ENCODE data around the gene FADS3. TPM values are rescaled to one million over a fixed set of nuclear protein-coding genes. Genes with fewer than 3 reads are reported as not detected.

Gene FADS3
- total and polyA plus RNA-seq, 2 donors from 2014 or later: 20.5 to 58.2 TPM

DNA sequence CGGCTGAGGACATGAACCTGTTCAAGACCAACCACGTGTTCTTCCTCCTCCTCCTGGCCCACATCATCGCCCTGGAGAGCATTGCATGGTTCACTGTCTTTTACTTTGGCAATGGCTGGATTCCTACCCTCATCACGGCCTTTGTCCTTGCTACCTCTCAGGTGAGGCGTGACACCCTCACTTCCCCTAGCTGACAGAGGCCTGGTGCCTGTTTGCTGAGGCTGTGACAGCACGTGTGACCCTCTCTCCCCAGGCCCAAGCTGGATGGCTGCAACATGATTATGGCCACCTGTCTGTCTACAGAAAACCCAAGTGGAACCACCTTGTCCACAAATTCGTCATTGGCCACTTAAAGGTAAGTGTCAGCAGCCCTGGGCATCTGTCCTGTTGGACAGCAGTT, 51.0 kb downstream of the FADS3 start:
- no peak for FAIRE-seq
- peak in 1 of 5 donors; percentile 34 for DNase-seq
- Histone ChIP-seq H3K4me3 (ENCODE audit: low read length in 3 of 3) (no peak overlapping the region), H3K9ac (ENCODE audit: low read length in 3 of 3) (no peak overlapping the region), H3K36me3 (ENCODE audit: control insufficient read depth in 2 of 3, insufficient read depth in 3 of 3, low read length in 3 of 3) (peaks cover 0 to 13% (median 6%) of the 10 kb centered on the region in 3 donors), H3K4me1 (ENCODE audit: control insufficient read depth in 2 of 3, insufficient read depth in 2 of 3, low read depth in 1 of 3, low read length in 3 of 3) (peaks cover 0 to 3% (median 0%) of the 10 kb centered on the region in 3 donors), H3K27me3 (ENCODE audit: control insufficient read depth, insufficient read depth, low read length) (no peaks in the 10 kb centered on the region), H3K9me3 (ENCODE audit: control insufficient read depth in 2 of 3, insufficient read depth in 1 of 3, low read length in 3 of 3) (no peaks in the 10 kb centered on the region), H3K27ac (ENCODE audit: low read depth in 2 of 2, low read length in 2 of 2) (no peak overlapping the region)
- TF ChIP-seq, protein P1, sequence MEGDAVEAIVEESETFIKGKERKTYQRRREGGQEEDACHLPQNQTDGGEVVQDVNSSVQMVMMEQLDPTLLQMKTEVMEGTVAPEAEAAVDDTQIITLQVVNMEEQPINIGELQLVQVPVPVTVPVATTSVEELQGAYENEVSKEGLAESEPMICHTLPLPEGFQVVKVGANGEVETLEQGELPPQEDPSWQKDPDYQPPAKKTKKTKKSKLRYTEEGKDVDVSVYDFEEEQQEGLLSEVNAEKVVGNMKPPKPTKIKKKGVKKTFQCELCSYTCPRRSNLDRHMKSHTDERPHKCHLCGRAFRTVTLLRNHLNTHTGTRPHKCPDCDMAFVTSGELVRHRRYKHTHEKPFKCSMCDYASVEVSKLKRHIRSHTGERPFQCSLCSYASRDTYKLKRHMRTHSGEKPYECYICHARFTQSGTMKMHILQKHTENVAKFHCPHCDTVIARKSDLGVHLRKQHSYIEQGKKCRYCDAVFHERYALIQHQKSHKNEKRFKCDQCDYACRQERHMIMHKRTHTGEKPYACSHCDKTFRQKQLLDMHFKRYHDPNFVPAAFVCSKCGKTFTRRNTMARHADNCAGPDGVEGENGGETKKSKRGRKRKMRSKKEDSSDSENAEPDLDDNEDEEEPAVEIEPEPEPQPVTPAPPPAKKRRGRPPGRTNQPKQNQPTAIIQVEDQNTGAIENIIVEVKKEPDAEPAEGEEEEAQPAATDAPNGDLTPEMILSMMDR (IDR thresholded peaks at IDR 0.05; ENCODE audit: borderline replicate concordance, extremely low read depth, insufficient read depth): no peak
- intact Hi-C loops (cut with DNase I): no loop called here

DNA sequence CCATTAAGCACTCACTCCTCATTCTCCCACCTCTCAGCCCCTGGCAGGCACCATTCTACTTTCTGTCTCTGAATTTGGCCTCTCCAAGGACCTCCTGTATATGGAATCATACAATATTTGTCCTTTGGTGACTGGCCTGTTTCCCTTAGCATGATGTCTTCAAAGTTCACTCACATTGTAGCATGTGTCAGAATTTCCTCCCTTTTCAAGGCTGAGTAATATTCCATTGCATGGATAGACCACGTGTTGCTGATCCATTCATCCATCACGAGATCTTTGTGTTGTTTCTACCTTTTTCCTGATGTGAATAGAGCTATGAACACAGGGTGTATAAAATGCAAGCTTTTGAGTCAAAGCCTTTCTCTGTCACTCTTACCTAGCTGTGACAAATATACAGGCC, 51.6 kb downstream of the FADS3 start:
- DNase-seq (no peak), FAIRE-seq (no peak)
- TF ChIP-seq, protein P1 (IDR thresholded peaks at IDR 0.05; ENCODE audit: borderline replicate concordance, extremely low read depth, insufficient read depth): no peak
- H3K36me3 ChIP-seq (ENCODE audit: control insufficient read depth in 2 of 3, insufficient read depth in 3 of 3, low read length in 3 of 3): peaks cover 0 to 13% (median 6%) of the 10 kb centered on the region in 3 donors
- intact Hi-C loops (cut with DNase I): no loop called here
- no peak overlapping the region for H3K27ac ChIP-seq (ENCODE audit: low read depth in 2 of 2, low read length in 2 of 2)
- no peaks in the 10 kb centered on the region for H3K27me3 ChIP-seq (ENCODE audit: control insufficient read depth, insufficient read depth, low read length)
- no peaks in the 10 kb centered on the region for H3K9me3 ChIP-seq (ENCODE audit: control insufficient read depth in 2 of 3, insufficient read depth in 1 of 3, low read length in 3 of 3)
- peaks cover 0 to 5% (median 0%) of the 10 kb centered on the region in 3 donors for H3K4me1 ChIP-seq (ENCODE audit: control insufficient read depth in 2 of 3, insufficient read depth in 2 of 3, low read depth in 1 of 3, low read length in 3 of 3)
- no peak overlapping the region for H3K9ac ChIP-seq (ENCODE audit: low read length in 3 of 3)
- H3K4me3 ChIP-seq (ENCODE audit: low read length in 3 of 3): no peak overlapping the region

DNA sequence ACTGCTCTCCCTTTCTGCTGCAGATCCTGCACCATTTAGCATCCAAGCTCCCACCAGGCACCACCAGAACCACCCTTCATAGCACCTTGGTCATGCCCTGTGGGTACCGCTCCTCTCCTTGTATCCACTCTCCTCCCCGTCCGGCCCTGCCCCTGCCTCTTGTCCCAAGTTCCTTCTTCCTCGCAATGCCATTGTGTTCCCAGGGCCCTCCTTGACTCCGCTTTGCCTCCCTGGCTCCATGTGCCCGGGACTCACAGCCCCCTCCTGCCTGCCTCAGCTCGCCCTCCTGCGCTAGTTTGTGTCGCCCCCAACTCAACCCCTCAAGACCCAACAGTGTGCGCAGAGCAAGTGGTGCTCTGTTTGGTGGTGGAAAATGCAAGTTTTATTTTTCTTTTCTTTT, 52.4 kb downstream of the FADS3 start:
- no peaks in the 10 kb centered on the region for H3K27me3 ChIP-seq (ENCODE audit: control insufficient read depth, insufficient read depth, low read length)
- H3K9me3 ChIP-seq (ENCODE audit: control insufficient read depth in 2 of 3, insufficient read depth in 1 of 3, low read length in 3 of 3): no peaks in the 10 kb centered on the region
- H3K4me1 ChIP-seq (ENCODE audit: control insufficient read depth in 2 of 3, insufficient read depth in 2 of 3, low read depth in 1 of 3, low read length in 3 of 3): peaks cover 0 to 9% (median 0%) of the 10 kb centered on the region in 3 donors
- intact Hi-C loops (cut with DNase I): no loop called here
- peaks cover 0 to 13% (median 6%) of the 10 kb centered on the region in 3 donors for H3K36me3 ChIP-seq (ENCODE audit: control insufficient read depth in 2 of 3, insufficient read depth in 3 of 3, low read length in 3 of 3)
- FAIRE-seq (no peak), DNase-seq (peak in 1 of 5 donors; percentile 54)
- no peak overlapping the region for H3K4me3 ChIP-seq (ENCODE audit: low read length in 3 of 3)
- TF ChIP-seq, protein P1 (IDR thresholded peaks at IDR 0.05; ENCODE audit: borderline replicate concordance, extremely low read depth, insufficient read depth): no peak
- H3K27ac ChIP-seq (ENCODE audit: low read depth in 2 of 2, low read length in 2 of 2): no peak overlapping the region
- no peak overlapping the region for H3K9ac ChIP-seq (ENCODE audit: low read length in 3 of 3)

DNA sequence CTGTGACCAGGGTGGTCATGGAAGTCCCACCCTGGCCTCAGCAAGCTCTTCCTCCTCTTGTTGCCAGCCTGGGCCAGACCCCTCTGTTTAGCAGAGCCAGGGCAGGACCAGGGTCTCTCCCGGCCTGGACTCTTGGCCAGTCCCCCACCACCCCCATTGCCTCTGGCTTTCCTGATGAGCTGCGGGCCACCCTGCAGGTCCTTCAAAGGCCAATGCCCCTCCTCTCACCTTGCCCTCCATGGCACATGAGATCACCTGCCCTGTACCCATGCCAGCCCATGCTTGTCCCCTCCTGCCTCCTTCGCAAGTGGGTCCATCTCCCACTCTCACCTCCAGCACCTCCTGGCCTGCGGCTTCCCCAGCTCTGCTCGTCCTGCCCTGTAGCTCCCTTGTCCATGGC, 52.8 kb downstream of the FADS3 start:
- TF ChIP-seq, protein P1 (IDR thresholded peaks at IDR 0.05; ENCODE audit: borderline replicate concordance, extremely low read depth, insufficient read depth): no peak
- DNase-seq (peak in 1 of 5 donors; percentile 61), FAIRE-seq (no peak)
- Histone ChIP-seq H3K27me3 (ENCODE audit: control insufficient read depth, insufficient read depth, low read length) (no peaks in the 10 kb centered on the region), H3K27ac (ENCODE audit: low read depth in 2 of 2, low read length in 2 of 2) (no peak overlapping the region), H3K4me1 (ENCODE audit: control insufficient read depth in 2 of 3, insufficient read depth in 2 of 3, low read depth in 1 of 3, low read length in 3 of 3) (peaks cover 0 to 9% (median 0%) of the 10 kb centered on the region in 3 donors), H3K9ac (ENCODE audit: low read length in 3 of 3) (no peak overlapping the region), H3K9me3 (ENCODE audit: control insufficient read depth in 2 of 3, insufficient read depth in 1 of 3, low read length in 3 of 3) (no peaks in the 10 kb centered on the region), H3K36me3 (ENCODE audit: control insufficient read depth in 2 of 3, insufficient read depth in 3 of 3, low read length in 3 of 3) (peaks cover 0 to 13% (median 6%) of the 10 kb centered on the region in 3 donors), H3K4me3 (ENCODE audit: low read length in 3 of 3) (no peak overlapping the region)
- intact Hi-C loops (cut with DNase I): no loop called here

Measured in kidney (tissue), 14 donors.